GM12878 (cell line): Measurements from ENCODE around the gene SORCS2. TPM values are rescaled to one million over a fixed set of nuclear protein-coding genes. Genes with fewer than 3 reads are reported as not detected.

Experiments
- ASH2L ChIP-seq: fragments of 300-600, 200-600 bp; sonication (generic); IDR thresholded peaks from 2 replicates; pipeline ENCODE4 v1.6.1; 2017; ENCODE audit warnings: low read depth, mild to moderate bottlenecking, borderline replicate concordance
- E2F4 ChIP-seq: IDR thresholded peaks from 2 replicates; pipeline ENCODE4 v1.6.1; 2012; ENCODE audit warnings: low read depth, low read length, improper control_type of control experiment
- MXI1 ChIP-seq: fragments of 150-350 bp; IDR thresholded peaks from 2 replicates; pipeline ENCODE4 v1.6.1; 2011; ENCODE audit warnings: low read depth, mild to moderate bottlenecking, inconsistent platforms, low read length, improper control_type of control experiment
- NR2C1 ChIP-seq: fragments of 450-650 bp; IDR thresholded peaks from 2 replicates; pipeline ENCODE4 v1.6.1; 2017; ENCODE audit warnings: antibody characterized with exemption, mild to moderate bottlenecking, moderate library complexity
- POU2F2 ChIP-seq: IDR thresholded peaks from 3 replicates; pipeline ENCODE4 v1.6.1; 2011; ENCODE audit warnings: low read depth, mild to moderate bottlenecking, low read length, borderline replicate concordance
- RAD21 ChIP-seq: IDR thresholded peaks from 2 replicates; pipeline ENCODE4 v1.6.1; 2011; ENCODE audit warnings: mild to moderate bottlenecking, low read depth, low read length, moderate library complexity; ENCODE audit not compliant: insufficient read depth
- RAD51 ChIP-seq: fragments of 450-650 bp; IDR thresholded peaks from 2 replicates; pipeline ENCODE4 v1.6.1; 2016; ENCODE audit warnings: moderate library complexity, mild to moderate bottlenecking, inconsistent platforms
- TBL1XR1 ChIP-seq: IDR thresholded peaks from 2 replicates; pipeline ENCODE4 v1.6.1; 2012; ENCODE audit warnings: low read depth, low read length, improper control_type of control experiment
- ZNF592 ChIP-seq: fragments of 450-650 bp; IDR thresholded peaks from 2 replicates; pipeline ENCODE4 v1.6.1; 2017; ENCODE audit warnings: mild to moderate bottlenecking, moderate library complexity
- ZNF687 ChIP-seq: fragments of 450-650 bp; IDR thresholded peaks from 2 replicates; pipeline ENCODE4 v1.6.1; 2017; ENCODE audit warnings: mild to moderate bottlenecking, moderate library complexity
- ZSCAN29 ChIP-seq: fragments of 450-650 bp; IDR thresholded peaks from 2 replicates; pipeline ENCODE4 v1.6.1; 2017; ENCODE audit warnings: mild to moderate bottlenecking, moderate library complexity
- polyA plus RNA-seq, 11 experiments: library from polyadenylated mRNA; depleted of rRNA in 4 of 11; unstranded in 6 of 11; stranded (reverse) in 5 of 11; fragments of >200 nt; fragmentation: Nextera tagmentation in 4 of 11; fragmentation: Illumina TruSeq in 1 of 11; extraction: Ambion mirVana in 4 of 11; extraction: Trizol in 1 of 11; gene quantifications; 1 replicate in 1 of 11; 2 replicates in 10 of 11; pipeline versions ENCODE4 v1.2.1 to v1.2.3, GENCODE V29; 2011 to 2016; ENCODE audit warnings: inconsistent platforms in 2 of 11, missing spikeins in 2 of 11, low read depth in 1 of 11
- total RNA-seq, 4 experiments: library from RNA; depleted of rRNA in 3 of 4; stranded (reverse); fragments of >200 nt in 3 of 4; fragmentation: Illumina TruSeq in 1 of 4; extraction: Trizol in 1 of 4; gene quantifications; 2 replicates each; pipeline versions ENCODE4 v1.2.1 to v1.2.3, GENCODE V29; 2013 to 2021

SORCS2 gene
- total and polyA plus RNA-seq, 10 of the 15 experiments (the other 5 are each of a cell fraction or from before 2014, with no cell fraction given): 0.01 to 0.15 (median 0.05) TPM; not detected in 5

GRCh38 chr4:7753271-7753670 lies 560.9 kb downstream of the SORCS2 start (continued):
- TF ChIP-seq ZNF687 (no peak), POU2F2 (no peak), RAD21 (no peak), TBL1XR1 (no peak), MXI1 (no peak), NR2C1 (no peak), ZNF592 (no peak), ZSCAN29 (no peak), ASH2L (no peak), E2F4 (no peak), RAD51 (no peak)
